GM21526 (cell line): ENCODE measurements around the gene TBATA.

Experiments
- ATAC-seq: cut with Tn5 transposase; IDR thresholded peaks from one replicate; pipeline ENCODE4 v1.9.1; 2021; ENCODE audit warnings: moderate library complexity; ENCODE audit not compliant: unreplicated experiment, low FRiP score

The TBATA gene

DNA sequence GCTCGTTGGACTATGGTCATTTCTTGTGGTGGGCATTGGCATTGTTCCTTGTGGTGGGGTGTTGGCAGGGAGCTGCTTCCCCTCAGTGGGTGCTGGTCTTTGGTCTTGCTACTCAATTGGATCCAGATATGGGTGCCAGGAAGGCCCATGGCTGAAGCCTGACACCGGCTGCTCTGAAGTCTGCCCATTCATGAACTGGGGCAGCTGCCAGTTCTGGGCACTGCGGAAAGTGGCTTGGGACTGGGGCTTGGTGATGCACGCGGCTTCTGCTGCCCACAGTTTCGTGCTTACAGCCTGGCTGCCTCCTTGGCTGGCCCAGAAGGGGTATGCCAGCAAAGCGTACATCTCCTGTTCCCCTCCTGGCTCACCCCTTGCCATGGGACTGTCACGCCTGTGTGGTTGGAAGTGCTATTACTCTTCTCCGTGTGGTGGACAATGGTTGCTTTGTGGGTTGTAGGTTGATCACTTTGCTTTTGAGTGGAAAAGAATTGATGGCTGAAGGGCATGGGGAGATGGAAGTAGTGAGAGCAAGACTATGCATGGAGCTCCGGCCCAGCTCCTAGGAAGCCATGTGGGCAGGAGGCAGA lies 58.2 kb downstream of the TBATA start:
- ATAC-seq = no peak

DNA sequence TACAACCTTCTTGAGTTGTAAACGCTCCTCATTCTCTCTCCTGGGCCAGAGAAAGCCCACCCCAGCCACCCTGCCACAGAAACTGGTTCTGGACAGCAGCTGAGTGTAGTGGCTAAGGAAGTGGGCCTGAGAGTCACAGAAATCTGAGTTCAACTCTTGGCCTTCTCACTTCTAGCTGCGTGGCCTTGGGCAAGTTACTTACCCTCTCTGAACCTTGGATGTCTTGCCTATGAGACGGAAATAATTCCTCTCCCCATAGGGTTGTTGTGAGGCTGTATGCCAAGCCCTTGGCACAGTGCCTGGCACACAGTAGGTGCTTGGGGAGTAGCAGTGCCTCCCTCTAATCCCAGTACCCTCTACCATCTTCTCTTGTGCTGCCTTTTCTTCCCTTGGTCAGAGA lies 61.4 kb downstream of the TBATA start:
- no peak for ATAC-seq

- ATAC-seq = no peak
Observed at GRCh38 chr10:70722820-70723424, 62.3 kb downstream of the TBATA start.
